Measurements from ENCODE around the gene DNAAF1.

Gene DNAAF1

DNA sequence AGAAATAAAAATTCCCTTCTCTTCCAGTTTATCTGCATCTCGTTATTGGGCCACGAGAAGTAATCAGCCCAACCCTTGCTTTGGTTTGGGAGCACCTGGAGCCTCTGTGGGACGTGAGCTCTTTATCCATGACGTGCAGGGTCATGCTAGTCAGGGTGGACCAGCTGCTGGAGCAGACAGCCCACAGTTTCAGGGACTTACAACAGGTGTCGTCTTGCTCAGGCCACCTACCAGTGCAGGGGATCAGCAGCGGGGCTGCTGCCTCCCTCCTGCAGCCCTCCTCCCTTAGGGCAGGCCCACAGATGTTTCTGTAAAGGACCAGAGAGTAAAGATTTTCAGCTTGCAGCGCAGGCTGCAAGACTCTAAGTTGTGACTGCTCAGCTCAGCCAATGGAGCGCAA is 62.8 kb downstream of the DNAAF1 start:
- Histone ChIP-seq H3K4me3 (ENCODE audit: low read depth, low read length) (no peak overlapping the region), H3K79me2 (ENCODE audit: control insufficient read depth, insufficient read depth, low read length, poor library complexity) (no peaks in the 10 kb centered on the region), H4K12ac (ENCODE audit: low read depth, low read length) (no peak overlapping the region), H2AK5ac (ENCODE audit: low read length) (no peak overlapping the region), H3K18ac (ENCODE audit: low read length) (no peak overlapping the region), H3K27me3 (ENCODE audit: insufficient read depth, low read length) (no peaks in the 10 kb centered on the region), H3K9ac (ENCODE audit: low read length) (no peak overlapping the region), H3K27ac (ENCODE audit: low read depth, low read length) (no peak overlapping the region), H3K79me1 (ENCODE audit: low read length) (no peaks in the 10 kb centered on the region), H2AFZ (ENCODE audit: insufficient read depth, low read length, poor library complexity) (no peak overlapping the region), H4K8ac (ENCODE audit: low read depth, low read length) (no peak overlapping the region), H3K4me1 (ENCODE audit: control insufficient read depth in 1 of 2, insufficient read depth in 2 of 2, low read length in 2 of 2) (no peaks in the 10 kb centered on the region), H3K9me3 (ENCODE audit: insufficient read depth, low read depth, low read length) (peaks cover 2% of the 10 kb centered on the region), H2BK12ac (ENCODE audit: low read length) (no peak overlapping the region), H3K36me3 (ENCODE audit: control insufficient read depth in 1 of 2, insufficient read depth in 2 of 2, low read length in 2 of 2) (no peaks in the 10 kb centered on the region), H2BK120ac (ENCODE audit: insufficient read depth, low read length, poor library complexity) (no peak overlapping the region), H2BK5ac (ENCODE audit: low read depth, low read length, poor library complexity) (no peak overlapping the region), H3K14ac (ENCODE audit: low read length) (no peak overlapping the region), H3K4me2 (ENCODE audit: low read length) (no peak overlapping the region), H3K23ac (ENCODE audit: low read length) (no peak overlapping the region), H3K4ac (ENCODE audit: low read depth, low read length) (no peak overlapping the region), H4K91ac (ENCODE audit: low read depth, low read length) (no peak overlapping the region)
- DNase-seq, result no peak
- WGBS (ENCODE audit: extremely low coverage, insufficient coverage, insufficient read length), result no CpG with 5 or more reads among the region's 8 CpGs

GRCh38 chr16:84209989-84210388 is 64.9 kb downstream of the DNAAF1 start:
- Histone ChIP-seq H3K4me1 (ENCODE audit: control insufficient read depth in 1 of 2, insufficient read depth in 2 of 2, low read length in 2 of 2) (no peaks in the 10 kb centered on the region), H3K23ac (ENCODE audit: low read length) (no peak overlapping the region), H3K27me3 (ENCODE audit: insufficient read depth, low read length) (no peaks in the 10 kb centered on the region), H3K4me3 (ENCODE audit: low read depth, low read length) (no peak overlapping the region), H2BK5ac (ENCODE audit: low read depth, low read length, poor library complexity) (no peak overlapping the region), H4K12ac (ENCODE audit: low read depth, low read length) (no peak overlapping the region), H2BK12ac (ENCODE audit: low read length) (no peak overlapping the region), H3K79me1 (ENCODE audit: low read length) (no peaks in the 10 kb centered on the region), H4K91ac (ENCODE audit: low read depth, low read length) (no peak overlapping the region), H2BK120ac (ENCODE audit: insufficient read depth, low read length, poor library complexity) (no peak overlapping the region), H3K27ac (ENCODE audit: low read depth, low read length) (no peak overlapping the region), H3K9ac (ENCODE audit: low read length) (no peak overlapping the region), H3K9me3 (ENCODE audit: insufficient read depth, low read depth, low read length) (peaks cover 2% of the 10 kb centered on the region), H3K36me3 (ENCODE audit: control insufficient read depth in 1 of 2, insufficient read depth in 2 of 2, low read length in 2 of 2) (no peaks in the 10 kb centered on the region), H3K79me2 (ENCODE audit: control insufficient read depth, insufficient read depth, low read length, poor library complexity) (no peaks in the 10 kb centered on the region), H3K14ac (ENCODE audit: low read length) (no peak overlapping the region), H2AK5ac (ENCODE audit: low read length) (no peak overlapping the region), H2AFZ (ENCODE audit: insufficient read depth, low read length, poor library complexity) (no peak overlapping the region), H4K8ac (ENCODE audit: low read depth, low read length) (no peak overlapping the region), H3K18ac (ENCODE audit: low read length) (no peak overlapping the region), H3K4ac (ENCODE audit: low read depth, low read length) (no peak overlapping the region), H3K4me2 (ENCODE audit: low read length) (no peak overlapping the region)
- WGBS (ENCODE audit: extremely low coverage, insufficient coverage, insufficient read length), result no CpG with 5 or more reads among the region's 2 CpGs
- DNase-seq, result no peak

DNA sequence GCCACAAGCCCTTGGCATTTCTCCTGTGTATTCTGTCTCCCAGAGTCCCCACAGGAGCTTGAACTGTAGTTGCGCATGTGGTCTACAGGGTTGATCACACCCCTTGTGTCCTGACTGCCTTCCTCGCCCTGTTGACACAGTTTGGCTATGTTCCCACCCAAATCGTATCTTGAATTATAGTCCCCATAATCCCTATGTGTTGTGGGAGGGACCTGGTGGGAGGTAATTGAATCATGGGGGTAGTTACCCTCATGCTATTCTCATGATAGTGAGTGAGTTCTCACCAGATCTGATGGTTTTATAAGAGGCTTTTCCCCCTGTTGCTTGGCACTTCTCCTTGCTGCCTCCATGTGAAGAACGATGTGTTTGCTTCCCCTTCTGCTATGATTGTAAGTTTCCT is 67.0 kb downstream of the DNAAF1 start:
- H3K79me1 ChIP-seq (ENCODE audit: low read length), result no peaks in the 10 kb centered on the region
- no peak overlapping the region for H3K14ac ChIP-seq (ENCODE audit: low read length)
- no peak overlapping the region for H3K9ac ChIP-seq (ENCODE audit: low read length)
- no peak overlapping the region for H3K23ac ChIP-seq (ENCODE audit: low read length)
- H4K91ac ChIP-seq (ENCODE audit: low read depth, low read length), result no peak overlapping the region
- no peak overlapping the region for H2BK12ac ChIP-seq (ENCODE audit: low read length)
- H3K4me2 ChIP-seq (ENCODE audit: low read length), result no peak overlapping the region
- no peak overlapping the region for H3K18ac ChIP-seq (ENCODE audit: low read length)
- H3K4me1 ChIP-seq (ENCODE audit: control insufficient read depth in 1 of 2, insufficient read depth in 2 of 2, low read length in 2 of 2), result no peaks in the 10 kb centered on the region
- WGBS (ENCODE audit: extremely low coverage, insufficient coverage, insufficient read length), result no CpG with 5 or more reads among the region's 4 CpGs
- H3K4me3 ChIP-seq (ENCODE audit: low read depth, low read length), result no peak overlapping the region
- H4K12ac ChIP-seq (ENCODE audit: low read depth, low read length), result no peak overlapping the region
- H2BK120ac ChIP-seq (ENCODE audit: insufficient read depth, low read length, poor library complexity), result no peak overlapping the region
- H3K27ac ChIP-seq (ENCODE audit: low read depth, low read length), result no peak overlapping the region
- no peak overlapping the region for H4K8ac ChIP-seq (ENCODE audit: low read depth, low read length)
- DNase-seq, result no peak
- H3K4ac ChIP-seq (ENCODE audit: low read depth, low read length), result no peak overlapping the region
- H2BK5ac ChIP-seq (ENCODE audit: low read depth, low read length, poor library complexity), result no peak overlapping the region
- H2AK5ac ChIP-seq (ENCODE audit: low read length), result no peak overlapping the region
- H2AFZ ChIP-seq (ENCODE audit: insufficient read depth, low read length, poor library complexity), result no peak overlapping the region
- H3K9me3 ChIP-seq (ENCODE audit: insufficient read depth, low read depth, low read length), result peaks cover 2% of the 10 kb centered on the region
- no peaks in the 10 kb centered on the region for H3K36me3 ChIP-seq (ENCODE audit: control insufficient read depth in 1 of 2, insufficient read depth in 2 of 2, low read length in 2 of 2)
- H3K79me2 ChIP-seq (ENCODE audit: control insufficient read depth, insufficient read depth, low read length, poor library complexity), result no peaks in the 10 kb centered on the region
- H3K27me3 ChIP-seq (ENCODE audit: insufficient read depth, low read length), result no peaks in the 10 kb centered on the region

DNA sequence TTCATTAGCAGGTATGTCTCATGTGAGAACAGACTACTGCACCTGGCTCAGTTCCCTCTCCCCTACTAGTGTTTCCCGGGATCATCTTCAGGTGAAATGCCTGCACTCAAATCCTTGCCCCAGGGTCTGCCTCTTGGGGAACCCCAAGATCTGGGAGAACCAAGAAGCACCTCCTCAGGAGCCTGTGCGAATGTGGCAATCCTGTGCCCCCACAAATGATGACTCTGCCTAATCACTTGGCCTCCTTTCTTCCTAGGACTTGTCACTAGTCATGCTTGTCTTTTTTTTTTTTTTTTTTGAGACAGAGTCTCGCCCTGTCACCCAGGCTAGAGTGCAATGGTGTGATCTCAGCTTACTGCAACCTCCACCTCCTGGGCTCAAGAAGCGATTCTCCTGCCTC is 67.5 kb downstream of the DNAAF1 start:
- no peak overlapping the region for H3K23ac ChIP-seq (ENCODE audit: low read length)
- H4K12ac ChIP-seq (ENCODE audit: low read depth, low read length), result no peak overlapping the region
- WGBS (ENCODE audit: extremely low coverage, insufficient coverage, insufficient read length), result no CpG with 5 or more reads among the region's 4 CpGs
- no peak overlapping the region for H3K4ac ChIP-seq (ENCODE audit: low read depth, low read length)
- no peak overlapping the region for H2BK12ac ChIP-seq (ENCODE audit: low read length)
- no peak overlapping the region for H3K18ac ChIP-seq (ENCODE audit: low read length)
- H4K8ac ChIP-seq (ENCODE audit: low read depth, low read length), result no peak overlapping the region
- no peaks in the 10 kb centered on the region for H3K36me3 ChIP-seq (ENCODE audit: control insufficient read depth in 1 of 2, insufficient read depth in 2 of 2, low read length in 2 of 2)
- no peaks in the 10 kb centered on the region for H3K79me1 ChIP-seq (ENCODE audit: low read length)
- DNase-seq, result no peak
- H3K27ac ChIP-seq (ENCODE audit: low read depth, low read length), result no peak overlapping the region
- no peak overlapping the region for H2AFZ ChIP-seq (ENCODE audit: insufficient read depth, low read length, poor library complexity)
- no peaks in the 10 kb centered on the region for H3K79me2 ChIP-seq (ENCODE audit: control insufficient read depth, insufficient read depth, low read length, poor library complexity)
- no peak overlapping the region for H3K14ac ChIP-seq (ENCODE audit: low read length)
- H3K4me2 ChIP-seq (ENCODE audit: low read length), result no peak overlapping the region
- H2BK5ac ChIP-seq (ENCODE audit: low read depth, low read length, poor library complexity), result no peak overlapping the region
- no peak overlapping the region for H4K91ac ChIP-seq (ENCODE audit: low read depth, low read length)
- no peak overlapping the region for H2BK120ac ChIP-seq (ENCODE audit: insufficient read depth, low read length, poor library complexity)
- peaks cover 2% of the 10 kb centered on the region for H3K9me3 ChIP-seq (ENCODE audit: insufficient read depth, low read depth, low read length)
- no peak overlapping the region for H2AK5ac ChIP-seq (ENCODE audit: low read length)
- H3K27me3 ChIP-seq (ENCODE audit: insufficient read depth, low read length), result no peaks in the 10 kb centered on the region
- no peak overlapping the region for H3K9ac ChIP-seq (ENCODE audit: low read length)
- no peaks in the 10 kb centered on the region for H3K4me1 ChIP-seq (ENCODE audit: control insufficient read depth in 1 of 2, insufficient read depth in 2 of 2, low read length in 2 of 2)
- H3K4me3 ChIP-seq (ENCODE audit: low read depth, low read length), result no peak overlapping the region
